GM19043 (cell line): Measurements from ENCODE around the gene GAL3ST1.

Source experiments
- ATAC-seq: cut with Tn5 transposase; IDR thresholded peaks from one replicate; pipeline ENCODE4 v1.9.1; 2021; ENCODE audit warnings: low read depth; ENCODE audit not compliant: unreplicated experiment

GAL3ST1 gene

GRCh38 chr22:30539368-30539767, 35.1 kb downstream of the GAL3ST1 start:
- ATAC-seq: no peak

GRCh38 chr22:30538280-30538679, 36.2 kb downstream of the GAL3ST1 start:
- no peak for ATAC-seq

- no peak for ATAC-seq
These were observed 37.3 kb downstream of the GAL3ST1 start for GRCh38 chr22:30537083-30537731.

DNA sequence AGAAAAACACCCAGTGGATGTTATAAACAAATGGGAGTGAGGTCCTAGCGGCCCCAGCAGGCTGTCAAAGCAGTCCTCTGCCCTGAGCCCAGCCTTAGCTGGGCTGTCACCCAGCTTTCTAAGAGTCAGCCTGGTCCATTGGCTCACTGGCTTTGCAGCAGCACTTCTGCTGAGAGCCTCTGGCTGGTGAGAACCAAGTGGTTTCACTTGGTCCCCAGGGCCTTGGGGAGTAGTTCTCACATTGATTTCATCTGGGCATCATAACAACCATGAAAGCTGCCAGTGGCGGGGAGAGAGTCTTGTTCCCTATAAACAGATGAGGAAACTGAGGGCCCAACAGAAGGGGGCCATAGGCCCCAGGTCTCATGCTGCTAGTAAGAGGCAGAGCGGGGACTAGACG, 39.3 kb downstream of the GAL3ST1 start:
- no peak for ATAC-seq

GRCh38 chr22:30531651-30532608, 42.5 kb downstream of the GAL3ST1 start:
- ATAC-seq: no peak

- no peak for ATAC-seq
These were observed 47.8 kb downstream of the GAL3ST1 start for GRCh38 chr22:30526656-30527055.

- ATAC-seq: no peak
These were observed 50.6 kb downstream of the GAL3ST1 start for GRCh38 chr22:30523646-30524489.

DNA sequence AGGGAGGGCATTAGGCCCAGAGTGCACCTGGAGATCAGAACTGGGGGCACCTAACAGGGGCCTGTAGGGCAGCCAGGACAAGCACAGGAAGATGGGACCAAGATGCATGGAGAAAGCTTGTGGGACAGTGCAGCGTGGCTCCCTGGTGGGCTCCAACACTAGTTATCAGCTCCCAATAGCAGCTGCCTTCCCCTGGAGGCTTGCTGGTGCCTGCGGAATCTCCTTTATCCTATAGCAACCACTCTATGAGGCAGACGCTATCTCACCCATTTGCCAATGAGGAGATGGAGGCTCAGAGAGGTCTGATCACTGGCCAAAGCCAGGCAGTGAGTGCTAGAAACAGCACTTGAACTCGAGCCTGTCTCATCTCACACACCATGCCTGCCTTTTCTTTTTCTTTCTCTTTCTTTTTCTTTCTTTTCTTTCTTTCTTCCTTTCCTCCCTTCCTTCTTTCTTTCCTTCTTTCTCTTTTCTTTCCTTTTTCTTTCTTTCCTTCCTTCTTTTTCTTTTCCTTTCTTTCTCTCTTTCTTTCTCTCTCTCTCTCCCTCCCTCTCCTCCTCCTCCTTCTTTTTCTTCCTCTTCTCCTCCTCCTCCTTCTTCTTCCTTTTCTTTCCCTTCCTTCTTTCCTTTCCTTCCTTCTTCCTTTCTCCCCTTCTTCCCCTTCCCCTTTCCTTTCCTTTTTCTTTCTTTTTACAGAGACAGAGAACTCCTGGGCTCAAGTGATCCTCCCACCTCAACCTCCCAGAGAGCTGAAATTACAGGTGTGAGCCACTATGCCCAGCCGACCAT, 52.9 kb downstream of the GAL3ST1 start:
- no peak for ATAC-seq

DNA sequence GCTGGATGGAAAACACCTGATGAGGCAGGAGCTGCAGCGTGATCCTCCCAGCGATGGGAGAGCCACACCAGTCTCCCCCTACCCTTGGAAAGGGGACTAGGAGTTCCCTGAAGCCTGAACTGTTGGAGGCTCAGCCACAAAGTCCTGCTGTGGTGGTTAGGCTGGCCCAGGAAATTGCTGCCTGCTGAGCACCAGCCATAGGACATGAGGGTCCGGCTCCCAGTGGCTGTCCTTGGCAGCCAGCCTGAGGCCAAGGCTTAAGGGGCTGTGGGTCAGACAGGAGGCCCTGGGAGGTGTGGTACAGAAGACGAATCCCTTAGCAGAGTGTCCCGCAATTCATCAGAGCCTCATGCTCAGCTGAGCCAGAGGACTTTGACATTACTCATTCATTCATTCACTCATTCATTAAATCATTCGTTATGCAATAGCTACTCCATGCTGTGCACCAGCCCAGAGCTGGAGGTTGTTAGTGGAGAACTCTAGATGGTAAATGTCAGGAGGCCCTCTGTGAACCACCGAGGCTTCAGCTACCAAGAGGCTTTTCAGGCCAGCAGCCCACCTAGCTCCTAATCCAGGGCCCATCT, 54.5 kb downstream of the GAL3ST1 start:
- ATAC-seq: no peak

- ATAC-seq: no peak
These were observed 57.7 kb downstream of the GAL3ST1 start for GRCh38 chr22:30516731-30517130.

GRCh38 chr22:30516273-30516672, 58.2 kb downstream of the GAL3ST1 start:
- ATAC-seq: no peak

- no peak for ATAC-seq
These were observed 60.2 kb downstream of the GAL3ST1 start for GRCh38 chr22:30514252-30514651.

DNA sequence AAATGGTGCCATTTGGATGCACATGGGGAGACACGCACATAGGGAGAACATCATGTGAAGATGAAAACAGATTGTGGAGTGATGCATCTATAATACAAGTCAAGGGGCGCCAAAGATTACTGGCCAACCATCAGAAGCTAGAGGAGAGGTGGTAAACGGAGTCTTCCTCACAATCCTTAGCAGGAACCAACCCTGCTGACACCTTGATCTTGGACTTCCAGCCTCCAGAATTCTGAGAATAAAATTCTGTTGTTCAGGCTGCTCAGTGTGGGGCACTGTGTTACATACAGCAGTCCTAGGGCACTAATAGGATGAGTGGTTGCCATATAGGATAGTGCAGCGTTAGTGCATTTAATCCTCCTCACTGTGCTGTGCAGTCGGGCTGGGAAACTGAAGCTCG, 61.0 kb downstream of the GAL3ST1 start:
- ATAC-seq: no peak

GRCh38 chr22:30511911-30512310, 62.6 kb downstream of the GAL3ST1 start:
- no peak for ATAC-seq

- ATAC-seq: no peak
These were observed 63.4 kb downstream of the GAL3ST1 start for GRCh38 chr22:30511109-30511508.

- no peak for ATAC-seq
These were observed 66.2 kb downstream of the GAL3ST1 start for GRCh38 chr22:30508216-30508615.

DNA sequence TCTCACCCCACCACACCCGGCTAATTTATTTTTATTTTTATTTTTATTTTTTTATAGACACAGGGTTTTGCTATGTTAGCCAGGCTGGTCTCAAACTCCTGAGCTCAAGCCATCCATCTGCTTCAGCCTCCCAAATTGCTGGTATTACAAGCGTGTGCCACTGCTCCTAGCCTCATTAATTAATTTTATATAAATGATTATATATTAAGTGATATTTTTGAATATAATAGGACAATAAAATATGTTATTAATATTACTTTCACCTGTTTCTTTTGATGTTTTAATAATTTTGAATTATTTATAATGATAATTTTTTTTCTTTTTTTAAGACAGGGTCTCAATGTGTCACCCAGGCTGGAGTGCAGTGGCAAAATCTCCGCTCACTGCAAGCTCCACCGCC, 66.8 kb downstream of the GAL3ST1 start:
- no peak for ATAC-seq

- no peak for ATAC-seq
These were observed 67.9 kb downstream of the GAL3ST1 start for GRCh38 chr22:30506507-30506968.
